Peyer's patch (tissue), 4 donors: Measurements from ENCODE around the gene DHRS2.

Source experiments
- CTCF ChIP-seq, 6 experiments: fragments of 450-650 bp in 4 of 6; fragments of 200-600 bp in 2 of 6; sonication (generic) in 1 of 6; IDR thresholded peaks; one replicate each; pipeline ENCODE4 v1.5.1; 2017 to 2019; ENCODE audit warnings: antibody characterized with exemption in 6 of 6, mild to moderate bottlenecking in 3 of 6, moderate library complexity in 1 of 6
- POLR2A ChIP-seq, 2 donors: fragments of 450-650 bp; IDR thresholded peaks; one replicate each; pipeline ENCODE4 v1.5.1; 2017; ENCODE audit warnings: antibody characterized with exemption in 2 of 2, mild to moderate bottlenecking in 2 of 2, moderate library complexity in 2 of 2

DNA sequence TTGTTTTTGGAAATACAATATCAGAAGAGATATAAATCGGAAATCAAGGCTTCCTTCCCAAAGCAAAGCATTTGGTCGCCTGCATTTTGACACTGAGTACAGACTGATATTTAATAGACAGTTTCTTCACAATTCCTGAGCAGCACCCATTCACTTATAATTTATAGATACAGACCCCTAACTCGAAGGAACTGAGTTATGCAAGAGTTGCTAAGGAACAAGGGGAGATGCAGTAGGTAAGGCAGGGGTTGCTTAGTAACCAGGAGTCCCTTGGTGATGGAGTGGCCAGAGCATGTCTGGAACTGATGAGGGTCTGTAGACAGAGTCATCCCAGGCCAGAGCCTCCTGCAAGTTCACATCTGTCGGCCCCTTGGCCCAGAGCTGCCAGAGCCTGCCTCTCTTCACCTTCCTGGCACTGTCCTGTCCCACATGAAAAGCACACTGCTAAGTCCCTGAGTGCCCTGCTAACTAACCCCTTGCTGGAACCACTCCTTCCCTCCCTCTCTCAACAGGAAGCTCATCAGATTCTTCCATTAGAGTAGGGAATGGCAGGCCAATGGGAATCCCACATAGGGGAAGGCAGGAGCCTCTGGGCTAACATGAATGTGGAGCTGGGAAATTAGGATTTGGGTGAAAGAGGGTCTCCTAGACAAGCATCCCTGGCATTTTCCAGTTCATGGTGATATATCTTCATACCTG is 3.6 kb upstream of the DHRS2 start:
- no peak for TF ChIP-seq POLR2A (IDR thresholded peaks at IDR 0.05)
- TF ChIP-seq CTCF (IDR thresholded peaks at IDR 0.05) = no peak
